HUDEP-2 (cell line): ENCODE data around the gene EEF2KMT.
"Not testable (repeated sequence)": the region's sequence is repeated elsewhere in the genome, so short reads cannot be mapped to it uniquely, and the experiment has no call there.

Experiments used
- DNase-seq, 76 experiments: peaks; one replicate each; lab custom pipeline; 2025; ENCODE audit not compliant: unreplicated experiment in 76 of 76; lab: John Stamatoyannopoulos, UW

Gene EEF2KMT

GRCh38 chr16:5096437-5097060, 1.0 kb downstream of the EEF2KMT start:
- not testable (repeated sequence) for DNase-seq

DNA sequence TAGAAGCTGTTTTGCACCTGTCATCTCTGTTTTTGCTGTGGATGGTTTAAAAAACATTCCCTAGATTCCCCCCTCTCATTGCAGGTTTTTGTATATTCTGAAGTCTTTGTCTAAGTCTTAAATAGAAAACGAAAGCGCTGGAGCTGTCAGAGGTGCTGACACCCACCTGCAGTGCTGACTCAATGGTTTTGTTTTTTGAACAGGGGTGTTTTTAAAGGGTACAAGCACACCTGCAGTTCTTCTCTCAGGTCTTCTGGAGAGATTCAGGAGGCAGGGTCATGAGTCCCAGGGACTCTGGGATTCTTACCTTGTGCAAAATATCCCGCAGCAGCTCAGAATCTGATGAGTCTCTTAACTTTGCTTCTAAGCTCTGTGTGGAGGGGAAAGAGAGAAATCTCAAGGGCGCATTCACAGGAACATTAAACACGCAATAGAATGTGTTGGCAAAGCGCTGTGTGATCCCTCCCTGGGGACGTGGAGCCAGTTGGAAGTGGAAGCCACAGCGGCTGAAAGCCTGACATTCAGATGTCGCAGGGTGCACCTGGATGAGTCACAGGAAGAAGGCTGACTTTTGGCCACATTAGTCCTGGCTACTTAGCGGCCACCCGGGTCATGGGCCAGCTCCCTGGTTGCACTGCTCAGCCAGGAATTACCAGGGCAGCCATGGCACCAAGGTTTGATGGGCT, 2.3 kb downstream of the EEF2KMT start:
- DNase-seq: not testable (repeated sequence)

DNA sequence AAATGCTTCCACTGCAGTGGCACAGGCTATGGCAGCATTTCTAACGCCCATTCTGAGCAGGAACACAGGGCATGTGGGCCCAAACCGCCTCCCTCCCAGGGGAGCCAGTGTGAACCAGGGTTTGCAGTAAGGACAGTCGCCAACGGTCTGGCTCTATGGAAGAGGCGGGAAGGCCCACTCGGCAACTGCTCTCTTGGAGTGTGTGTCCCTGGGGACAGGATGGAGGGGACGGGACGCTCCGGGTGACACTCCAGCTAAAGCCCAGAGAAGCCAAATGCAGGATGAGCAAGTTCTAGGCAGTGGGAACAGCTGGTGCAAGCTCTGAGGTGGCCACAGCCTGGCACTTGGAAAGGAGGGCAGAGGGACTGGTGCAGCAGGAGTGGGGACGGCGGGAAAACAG, 3.8 kb downstream of the EEF2KMT start:
- not testable (repeated sequence) for DNase-seq

GRCh38 chr16:5093081-5093480, 4.5 kb downstream of the EEF2KMT start:
- DNase-seq: not testable (repeated sequence)

- DNase-seq: not testable (repeated sequence)
Observed at GRCh38 chr16:5090592-5090991, 7.0 kb downstream of the EEF2KMT start.

DNA sequence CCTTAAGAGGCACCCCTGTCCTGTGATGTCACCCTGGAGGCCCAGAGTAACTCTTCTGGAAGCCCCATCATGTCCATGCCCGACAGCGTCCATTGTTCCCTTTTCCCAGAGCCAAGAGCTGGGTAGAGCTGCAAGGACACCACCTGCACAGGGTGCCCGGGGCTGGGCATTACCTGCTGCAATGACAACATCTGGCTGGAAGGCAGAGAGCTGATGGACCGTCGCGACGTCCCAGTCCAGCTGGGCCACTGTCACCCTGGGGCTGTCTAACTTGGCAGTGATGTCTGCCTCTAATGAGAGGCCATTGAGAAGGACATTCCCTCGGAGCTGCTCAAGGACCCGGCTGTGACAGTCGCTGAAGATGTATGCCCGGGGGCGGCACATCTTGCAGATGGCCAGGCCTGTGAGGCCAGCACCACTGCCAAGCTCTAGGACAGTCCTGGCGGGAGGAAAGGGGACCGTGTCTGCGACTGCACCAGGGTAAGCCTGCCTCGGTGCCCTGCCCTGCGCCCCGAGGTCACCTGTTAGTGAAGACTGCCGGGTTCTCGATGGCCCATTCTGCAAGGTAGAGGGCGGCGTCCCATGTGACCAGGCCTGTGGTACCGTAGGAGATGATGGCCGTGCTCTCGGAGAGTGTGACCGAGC, 7.6 kb downstream of the EEF2KMT start:
- DNase-seq: not testable (repeated sequence)

DNA sequence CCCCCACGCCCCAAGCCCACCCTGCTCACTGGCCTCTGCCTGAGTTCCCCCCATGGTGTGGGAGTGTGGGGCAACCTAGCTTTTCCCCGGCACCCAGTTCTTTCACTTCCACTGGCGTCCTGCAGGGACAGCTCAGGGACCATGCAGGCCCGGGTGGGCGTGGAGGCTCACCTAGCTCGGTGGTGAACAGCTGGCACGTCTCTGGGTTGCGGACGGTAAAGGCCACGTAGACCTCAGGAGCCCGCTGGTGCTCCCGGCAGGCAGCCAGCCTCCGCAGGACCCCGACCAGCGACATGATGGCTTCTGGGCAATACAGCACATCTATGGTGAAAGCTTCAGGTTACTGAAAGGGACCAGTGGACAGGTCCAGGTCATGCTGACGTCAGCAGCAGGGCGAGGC, 8.7 kb downstream of the EEF2KMT start:
- not testable (repeated sequence) for DNase-seq

- not testable (repeated sequence) for DNase-seq
Observed at GRCh38 chr16:5088086-5088790, 9.4 kb downstream of the EEF2KMT start.

- not testable (repeated sequence) for DNase-seq
Observed at GRCh38 chr16:5085716-5086115, 11.9 kb downstream of the EEF2KMT start.

- peak in 52 of 76 experiments; percentile 5 to 60 (median 28) for DNase-seq
Observed at GRCh38 chr16:5084802-5085201, 12.8 kb downstream of the EEF2KMT start.

- DNase-seq: not testable (repeated sequence)
Observed at GRCh38 chr16:5084099-5084731, 13.4 kb downstream of the EEF2KMT start.

DNA sequence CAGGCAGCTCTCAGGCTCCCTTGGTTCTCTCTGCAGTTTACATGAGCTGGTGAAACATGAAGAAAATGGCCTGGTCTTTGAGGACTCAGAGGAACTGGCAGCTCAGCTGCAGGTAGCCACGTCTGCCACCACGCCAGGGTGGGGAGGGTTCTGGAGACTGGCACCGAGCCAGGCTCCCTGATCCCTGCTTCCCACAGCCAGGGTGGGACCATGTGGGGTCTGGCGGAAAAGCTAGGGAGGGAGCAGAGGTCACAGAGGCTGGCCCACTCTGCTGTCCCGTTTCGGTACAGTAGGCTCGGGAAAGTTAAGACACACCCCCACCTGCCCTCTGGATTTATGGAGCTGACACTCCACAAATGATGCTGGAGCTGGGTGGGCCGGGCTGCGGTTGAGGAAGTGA, 13.9 kb downstream of the EEF2KMT start:
- DNase-seq: not testable (repeated sequence)

DNA sequence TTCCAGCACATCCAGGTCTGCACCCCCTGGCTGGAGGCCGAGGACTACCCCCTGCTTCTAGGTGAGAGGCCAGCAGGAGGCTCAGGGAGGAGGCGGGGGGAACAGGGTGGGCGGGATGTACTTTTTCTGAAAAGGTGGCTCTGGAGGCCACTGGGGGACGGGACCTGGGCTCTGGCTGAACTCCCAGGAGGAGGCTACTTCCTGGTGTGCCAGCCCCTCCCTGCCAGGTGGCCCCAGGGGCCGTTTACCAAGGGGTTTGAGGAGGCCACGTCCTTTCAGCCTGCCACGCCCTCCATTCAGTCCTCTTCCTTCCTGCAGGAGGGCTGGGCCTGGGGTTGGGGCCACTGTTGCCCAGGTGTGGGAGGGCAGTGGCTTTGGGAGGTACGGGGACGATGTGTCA, 16.6 kb downstream of the EEF2KMT start:
- DNase-seq: not testable (repeated sequence)

DNA sequence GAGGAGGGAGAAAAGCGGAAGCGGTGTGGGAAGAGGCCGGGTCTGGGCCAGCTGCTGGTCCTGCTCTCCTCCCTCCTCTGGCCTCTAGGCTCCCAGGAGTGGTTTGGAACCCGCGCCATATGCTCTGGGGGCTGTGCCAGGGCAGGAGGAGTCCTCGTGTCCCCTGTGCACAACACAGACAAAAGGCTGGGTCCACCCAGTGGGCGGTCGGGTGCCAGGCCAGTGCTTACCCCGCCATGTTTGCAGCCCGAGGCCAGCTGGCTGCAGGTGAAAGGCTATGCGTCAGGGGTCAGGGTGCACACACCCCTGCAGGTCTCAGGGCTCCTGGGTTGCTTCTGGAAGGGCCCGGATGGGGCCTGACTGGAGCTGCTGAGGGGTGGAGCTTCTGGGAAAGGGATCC, 17.1 kb downstream of the EEF2KMT start:
- DNase-seq: not testable (repeated sequence)

GRCh38 chr16:5078626-5079025, 19.0 kb downstream of the EEF2KMT start:
- DNase-seq: no peak

- DNase-seq: no peak
Observed at GRCh38 chr16:5077304-5077703, 20.3 kb downstream of the EEF2KMT start.

DNA sequence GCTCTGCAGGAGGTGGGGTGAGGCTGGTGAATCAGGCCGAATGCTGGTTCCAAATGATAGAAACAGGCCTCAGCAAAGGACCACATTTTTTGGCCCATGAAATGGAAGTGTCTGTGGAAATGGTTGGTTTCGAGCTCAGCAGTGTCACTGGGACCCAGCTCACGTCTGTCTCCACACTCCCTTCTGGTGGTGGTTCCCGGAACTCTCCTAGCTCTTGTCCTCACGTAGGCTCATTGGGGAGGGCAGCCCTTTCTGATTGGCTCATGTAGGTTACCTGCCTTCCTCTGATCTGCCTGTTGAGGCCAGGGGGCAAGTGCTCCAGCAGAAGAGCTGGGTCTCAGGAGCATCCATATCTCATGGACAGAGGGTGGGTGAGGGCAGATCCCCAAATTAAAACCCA, 22.0 kb downstream of the EEF2KMT start:
- DNase-seq: no peak

DNA sequence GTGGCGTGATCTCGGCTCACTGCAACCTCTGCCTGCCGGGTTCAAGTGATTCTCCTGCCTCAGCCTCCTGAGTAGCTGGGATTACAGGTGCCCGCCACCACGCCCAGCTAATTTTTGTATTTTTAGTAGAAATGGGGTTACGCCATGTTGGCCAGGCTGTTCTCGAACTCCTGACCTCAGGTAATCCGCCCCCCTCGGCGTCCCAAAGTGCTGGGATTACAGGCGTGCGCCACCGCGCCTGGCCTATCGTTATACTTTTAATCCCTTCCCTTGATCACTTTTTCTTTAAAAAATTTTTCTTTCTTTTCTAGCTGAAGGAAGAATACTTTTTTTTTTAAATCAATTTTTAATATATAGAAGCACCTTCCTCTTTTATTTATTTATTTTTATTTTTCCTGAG, 23.8 kb downstream of the EEF2KMT start:
- DNase-seq: not testable (repeated sequence)

GRCh38 chr16:5073279-5073629, 24.3 kb downstream of the EEF2KMT start:
- DNase-seq: no peak

DNA sequence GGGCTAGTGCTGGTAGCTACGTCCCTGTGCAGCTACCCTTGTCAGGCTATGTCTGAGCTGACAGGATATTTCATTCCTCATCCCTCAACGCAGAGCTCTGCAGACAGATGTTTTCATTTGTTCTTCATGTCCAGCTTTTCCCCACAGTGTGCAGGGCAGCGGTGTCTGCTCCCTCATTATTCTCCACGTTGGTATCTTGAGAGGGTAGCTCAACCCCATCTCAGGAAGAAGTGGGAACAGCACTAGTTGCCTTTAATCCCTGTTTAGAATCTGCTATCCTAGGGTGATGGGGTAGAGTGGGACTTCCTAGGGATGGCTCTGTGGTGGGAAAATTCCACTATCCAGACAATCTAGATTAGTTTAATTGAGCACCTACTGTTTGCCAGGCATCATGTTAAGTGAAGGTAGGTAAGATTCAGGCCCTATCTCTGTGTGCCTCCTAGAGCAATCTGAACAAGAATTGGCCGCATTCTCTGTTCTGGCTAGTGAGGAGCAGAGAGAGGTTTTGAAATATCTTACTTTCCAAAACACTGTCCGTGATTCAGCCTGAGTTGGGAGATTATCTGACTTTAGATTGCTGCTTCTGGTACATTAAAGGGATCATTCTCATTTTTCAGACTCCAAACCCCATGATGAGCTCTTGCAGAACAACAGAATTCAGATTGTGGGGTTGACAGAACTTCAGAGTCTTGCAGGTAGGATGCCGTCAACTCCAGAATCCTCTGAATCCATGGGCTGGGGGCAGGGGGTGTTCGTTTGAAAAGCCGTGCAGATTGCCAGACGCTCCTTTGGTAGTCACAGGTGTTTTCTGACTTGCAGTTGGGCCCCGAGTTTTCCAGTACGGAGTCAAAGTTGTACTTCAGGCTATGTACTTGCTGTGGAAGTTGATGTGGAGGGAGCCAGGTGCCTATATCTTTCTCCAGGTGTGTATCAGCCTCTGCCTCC, 25.0 kb downstream of the EEF2KMT start:
- no peak for DNase-seq
